H1 (cell line): ENCODE data around the gene ENTPD8. TPM values are rescaled to one million over a fixed set of nuclear protein-coding genes. Genes with fewer than 3 reads are reported as not detected.

Experiments used
- CHD7 ChIP-seq: fragments of 300-600 bp; sonication (generic); IDR thresholded peaks from 2 replicates; pipeline ENCODE4 v1.7.1; 2012; ENCODE audit warnings: low read length, moderate library complexity, mild to moderate bottlenecking, inconsistent platforms; ENCODE audit not compliant: insufficient replicate concordance
- polyA plus RNA-seq, 7 experiments: library from polyadenylated mRNA; depleted of rRNA in 3 of 7; stranded (reverse) in 5 of 7; unstranded in 2 of 7; fragments of >200 nt in 5 of 7; fragments of 200-250 nt in 2 of 7; gene quantifications; 1 replicate in 5 of 7; 2 replicates in 1 of 7; 4 replicates in 1 of 7; pipeline versions ENCODE4 v1.2.1 to v1.2.3, GENCODE V29; 2011 to 2013; ENCODE audit warnings: missing spikeins in 2 of 7, mixed read lengths in 2 of 7
- total RNA-seq: library from RNA; stranded (reverse); fragmentation: NEBNext Ultra II Directional; extraction: Animal tissue kit (Norgen Biotek cat#: 25700); gene quantifications from 2 replicates; pipeline ENCODE4 v1.2.1, GENCODE V29; 2021

Gene ENTPD8
- total and polyA plus RNA-seq, 2 of the 8 experiments (the other 6 are each of a cell fraction or from before 2014, with no cell fraction given) = 0.48 to 0.51 TPM

- no peak for TF ChIP-seq CHD7
Observed at GRCh38 chr9:137484551-137485315, 43.6 kb upstream of the ENTPD8 start (continued).
